K562 (cell line): ENCODE data around the gene CTNNBL1. TPM values are rescaled to one million over a fixed set of nuclear protein-coding genes. Genes with fewer than 3 reads are reported as not detected.

Experiments
- ATAC-seq: fragments of 200-7000 bp; cut with Tn5 transposase; 3 replicates; pipeline ENCODE4 v1.9.1; 2020; ENCODE audit warnings: moderate library complexity
- BruUV-seq: library from RNA; stranded (reverse); fragments of 400-500 nt; replicated peaks from 2 replicates; lab custom pipeline; 2021; lab: Mats Ljungman, UMichigan
- CTCF ChIA-PET: fragments of 300-600 bp; formaldehyde crosslinking; extraction: SDS; loops from one replicate; lab custom pipeline; 2021; ENCODE audit warnings: low intra/inter-chr PET ratio; lab: Yijun Ruan, JAX
- POLR2A ChIA-PET: fragments of 300-600, 350-650 bp; sonication (Branson Sonifier 250); formaldehyde crosslinking; extraction: SDS; loops from one replicate; lab custom pipeline; 2021; ENCODE audit warnings: antibody characterized with exemption, inconsistent platforms; lab: Yijun Ruan, JAX
- DNase-seq, 4 experiments: peaks; one replicate each; pipeline versions ENCODE4 v3.0.0 to v3.0.0-alpha.2; 2011 to 2018; ENCODE audit warnings: low spot score in 3 of 4, mixed read lengths in 3 of 4; ENCODE audit errors: extremely low read depth in 1 of 4
- FAIRE-seq: peaks from 2 replicates; lab custom pipeline; 2011; peaks lifted over from hg19 to GRCh38; lab: Jason Lieb, UNC
- H2AFZ ChIP-seq: 2 replicates; pipeline ENCODE4 v1.6.0; 2011; ENCODE audit warnings: low read depth, low read length, control low read depth, inconsistent platforms
- H3K27ac ChIP-seq: fragments of 200-600 bp; 3 replicates; pipeline ENCODE4 v1.8.0; 2011; ENCODE audit warnings: low read depth, mild to moderate bottlenecking, control low read depth, inconsistent platforms, low read length, moderate library complexity, mixed read lengths; ENCODE audit errors: extremely low read depth
- H3K27me3 ChIP-seq, 2 experiments: fragments of 300-600 bp in 1 of 2; 2 replicates in 1 of 2; 3 replicates in 1 of 2; pipeline versions ENCODE4 v1.6.0 to v1.8.0; 2011; ENCODE audit warnings: inconsistent platforms in 2 of 2, low read length in 2 of 2, mild to moderate bottlenecking in 1 of 2, mixed read lengths in 1 of 2, moderate library complexity in 1 of 2; ENCODE audit not compliant: control insufficient read depth in 2 of 2, insufficient read depth in 2 of 2
- H3K36me3 ChIP-seq: fragments of 300-600 bp; 3 replicates; pipeline ENCODE4 v1.8.0; 2011; ENCODE audit warnings: mild to moderate bottlenecking, low read length, inconsistent platforms; ENCODE audit not compliant: control insufficient read depth, insufficient read depth
- H3K4me1 ChIP-seq, 2 experiments: fragments of 200-600 bp in 1 of 2; replicated peaks in 1 of 2; 2 replicates in 1 of 2; 3 replicates in 1 of 2; pipeline versions ENCODE4 v1.5.1 to v1.8.0; 2011; ENCODE audit warnings: inconsistent platforms in 2 of 2, low read length in 2 of 2, mild to moderate bottlenecking in 1 of 2, mixed read lengths in 1 of 2, moderate library complexity in 1 of 2; ENCODE audit not compliant: control insufficient read depth in 2 of 2, insufficient read depth in 2 of 2
- H3K4me2 ChIP-seq: 2 replicates; pipeline ENCODE4 v1.6.1; 2011; ENCODE audit warnings: low read length, control low read depth, inconsistent platforms, mixed read lengths; ENCODE audit not compliant: insufficient read depth
- H3K4me3 ChIP-seq: fragments of 200-600 bp; sonication (generic), shearing (Covaris generic); 2 replicates; pipeline ENCODE4 v1.5.1; 2016; ENCODE audit warnings: control low read depth, inconsistent platforms
- H3K79me2 ChIP-seq: fragments of 200-600 bp; 3 replicates; pipeline ENCODE4 v1.8.0; 2011; ENCODE audit warnings: low read length, inconsistent platforms; ENCODE audit not compliant: control insufficient read depth, insufficient read depth
- H3K9ac ChIP-seq, 2 experiments: 2 replicates each; pipeline versions ENCODE4 v1.6.0 to v1.6.1; 2011; ENCODE audit warnings: low read depth in 2 of 2, low read length in 2 of 2, control low read depth in 1 of 2, inconsistent platforms in 1 of 2, mild to moderate bottlenecking in 1 of 2, mixed read lengths in 1 of 2; ENCODE audit not compliant: insufficient read depth in 1 of 2
- H3K9me1 ChIP-seq: one replicate; pipeline ENCODE4 v1.6.0; 2011; ENCODE audit warnings: inconsistent platforms, mild to moderate bottlenecking, low read length, moderate library complexity; ENCODE audit not compliant: control insufficient read depth, insufficient read depth
- H3K9me3 ChIP-seq: replicated peaks from 2 replicates; pipeline ENCODE4 v1.5.1; 2011; ENCODE audit warnings: low read depth, low read length, inconsistent platforms; ENCODE audit not compliant: control insufficient read depth, insufficient read depth
- H4K20me1 ChIP-seq: replicated peaks from 2 replicates; pipeline ENCODE4 v1.6.1; 2011; ENCODE audit warnings: low read length, inconsistent platforms, mixed read lengths; ENCODE audit not compliant: control insufficient read depth, insufficient read depth
- BRF2 ChIP-seq: IDR thresholded peaks from 3 replicates; pipeline ENCODE4 v1.6.1; 2011; ENCODE audit warnings: borderline replicate concordance, mild to moderate bottlenecking; ENCODE audit not compliant: insufficient read length, insufficient read depth
- CBX2 ChIP-seq: fragments of 200-600 bp; sonication (generic); IDR thresholded peaks from one replicate; pipeline ENCODE4 v1.6.1; 2012; ENCODE audit warnings: mild to moderate bottlenecking, low read length, inconsistent platforms; ENCODE audit not compliant: insufficient read depth, poor library complexity, severe bottlenecking
- CHD4 ChIP-seq: fragments of 200-600 bp; sonication (generic); IDR thresholded peaks from 3 replicates; pipeline ENCODE4 v1.6.1; 2012; ENCODE audit warnings: low read depth, mild to moderate bottlenecking, mixed read lengths, low read length, inconsistent platforms; ENCODE audit not compliant: insufficient read depth, insufficient replicate concordance, poor library complexity, severe bottlenecking
- ELF1 ChIP-seq: fragments of 200-800 bp; sonication (Bioruptor generic); IDR thresholded peaks from 2 replicates; pipeline ENCODE4 v1.6.1; 2016; ENCODE audit warnings: missing genetic modification characterization, missing compliant biosample characterization
- ELK3 ChIP-seq: fragments of 450-650 bp; formaldehyde crosslinking; IDR thresholded peaks from 2 replicates; pipeline ENCODE4 v1.4.0; 2020; ENCODE audit warnings: mild to moderate bottlenecking
- FOXA3 ChIP-seq, 2 experiments: fragments of 450-650 bp in 1 of 2; sonication (generic) in 1 of 2; formaldehyde crosslinking; IDR thresholded peaks in 1 of 2; conservative IDR thresholded peaks in 1 of 2; 2 replicates each; pipeline versions ENCODE4 v1.4.0 to v1.8.0; 2020 to 2022; ENCODE audit warnings: mild to moderate bottlenecking in 2 of 2, missing genetic modification reagents in 1 of 2
- MEIS2 ChIP-seq: fragments of 450-650 bp; IDR thresholded peaks from 2 replicates; pipeline ENCODE4 v1.6.1; 2014; ENCODE audit warnings: mild to moderate bottlenecking; ENCODE audit not compliant: partially characterized antibody
- MTA2 ChIP-seq: fragments of 450-650 bp; IDR thresholded peaks from 2 replicates; pipeline ENCODE4 v1.6.1; 2016; ENCODE audit warnings: low read depth
- OTX1 ChIP-seq: fragments of 450-650 bp; formaldehyde crosslinking; IDR thresholded peaks from 2 replicates; pipeline ENCODE4 v1.4.0; 2022; ENCODE audit warnings: mild to moderate bottlenecking
- PHB2 ChIP-seq: fragments of 450-650 bp; IDR thresholded peaks from 2 replicates; pipeline ENCODE4 v1.6.1; 2017; ENCODE audit warnings: low read depth
- POLR2A ChIP-seq: fragments of 450-650 bp; conservative IDR thresholded peaks from 2 replicates; pipeline ENCODE4 v1.6.1; 2016
- RBM17 ChIP-seq: fragments of 200-400 bp; formaldehyde crosslinking; IDR thresholded peaks from 2 replicates; pipeline ENCODE4 v1.6.1; 2017; ENCODE audit warnings: low read depth, mild to moderate bottlenecking, low read length, borderline replicate concordance
- RFX1 ChIP-seq: fragments of 450-650 bp; IDR thresholded peaks from 2 replicates; pipeline ENCODE4 v1.6.1; 2016; ENCODE audit warnings: mild to moderate bottlenecking, moderate library complexity
- RUNX1 ChIP-seq: sonication (generic); IDR thresholded peaks from 2 replicates; pipeline ENCODE4 v1.6.1; 2016; ENCODE audit warnings: antibody characterized with exemption, low read depth
- SIRT6 ChIP-seq: IDR thresholded peaks from one replicate; pipeline ENCODE4 v1.6.1; 2012; ENCODE audit warnings: low read depth, mild to moderate bottlenecking, control low read depth, inconsistent platforms, low read length, moderate library complexity
- TARDBP ChIP-seq: fragments of 450-650 bp; IDR thresholded peaks from 2 replicates; pipeline ENCODE4 v1.6.1; 2016
- TBP ChIP-seq: optimal IDR thresholded peaks from 2 replicates; pipeline ENCODE3; 2011; ENCODE audit warnings: low read depth, low read length, improper control_type of control experiment
- ZNF41 ChIP-seq: fragments of 250-450 bp; sonication (Bioruptor Pico); conservative IDR thresholded peaks from 2 replicates; pipeline ENCODE4 v1.4.0; 2020; ENCODE audit warnings: mild to moderate bottlenecking
- ZNF449 ChIP-seq: fragments of 250-450 bp; sonication (Bioruptor Pico); IDR thresholded peaks from 2 replicates; pipeline ENCODE4 v1.8.0; 2022; ENCODE audit warnings: moderate library complexity, mild to moderate bottlenecking, inconsistent platforms
- WGBS: fragments of 100-300 bp; shearing (Covaris generic); methylation state at CpG from one replicate; pipeline ENCODE4 v1.1.6; 2016; ENCODE audit warnings: low coverage, mixed read lengths; ENCODE audit not compliant: insufficient coverage; ENCODE audit errors: missing lambda C conversion rate; 5-methylcytosine and 5-hydroxymethylcytosine counted together
- in situ Hi-C: fragments of 300-500 bp; cut with MboI; formaldehyde crosslinking; loops from 4 replicates; pipeline ENCODE4 v1.15.0; 2018; ENCODE audit warnings: inconsistent platforms, mixed read lengths
- intact Hi-C: fragments of 100-400 bp; cut with micrococcal nuclease; formaldehyde crosslinking; loops from 2 replicates; pipeline ENCODE4 v1.14.2; 2022
- polyA plus RNA-seq, 8 experiments: library from polyadenylated mRNA; depleted of rRNA in 4 of 8; stranded (reverse) in 5 of 8; unstranded in 3 of 8; fragments of >200 nt; fragmentation: Nextera tagmentation in 2 of 8; fragmentation: Illumina TruSeq in 1 of 8; extraction: Ambion mirVana in 2 of 8; extraction: Trizol in 1 of 8; gene quantifications; 2 replicates each; pipeline versions ENCODE4 v1.2.1 to v1.2.3, GENCODE V29; 2011 to 2014; ENCODE audit warnings: inconsistent platforms in 1 of 8, missing spikeins in 1 of 8
- total RNA-seq, 7 experiments: library from RNA; depleted of rRNA in 6 of 7; stranded (reverse); fragments of >200 nt in 6 of 7; fragmentation: Illumina TruSeq in 2 of 7; extraction: Trizol in 2 of 7; gene quantifications; 2 replicates each; pipeline versions ENCODE4 v1.2.1 to v1.2.3, GENCODE V29; 2011 to 2021; ENCODE audit warnings: low replicate concordance in 1 of 7

CTNNBL1 gene
- total and polyA plus RNA-seq, 9 of the 15 experiments (the other 6 are each of a cell fraction or from before 2014, with no cell fraction given), result 32.4 to 85.6 (median 43.6) TPM

GRCh38 chr20:37797669-37798175 is 103.9 kb downstream of the CTNNBL1 start:
- ATAC-seq, result no peak
- ChIA-PET CTCF (no interaction called here), POLR2A (no interaction called here)
- H2AFZ ChIP-seq, result no peak overlapping the region
- in situ Hi-C loops, result no loop called here
- H3K4me1 ChIP-seq, result no peaks in the 10 kb centered on the region
- H3K9ac ChIP-seq, result no peak overlapping the region
- no peak overlapping the region for H3K4me3 ChIP-seq
- H3K36me3 ChIP-seq, result peaks cover under 1% of the 10 kb centered on the region; the same call in 1 of the 3 replicates
- FAIRE-seq, result no peak
- no peaks in the 10 kb centered on the region for H3K9me3 ChIP-seq
- no peak overlapping the region for H3K4me2 ChIP-seq
- no peaks in the 10 kb centered on the region for H3K27me3 ChIP-seq
- intact Hi-C loops, result no loop called here
- 71% methylated on average over 4 of the region's 4 CpGs for WGBS
- no peaks in the 10 kb centered on the region for H3K79me2 ChIP-seq
- no peak for DNase-seq
- H3K27ac ChIP-seq, result no peak overlapping the region
- no peaks in the 10 kb centered on the region for H3K9me1 ChIP-seq
- no peaks in the 10 kb centered on the region for H4K20me1 ChIP-seq
- no TSS peak for BruUV-seq
- TF ChIP-seq OTX1 (CRISPR knock-in tag) (no peak), CHD4 (no peak), MEIS2 (no peak), TARDBP (no peak), ZNF449 (CRISPR knock-in tag) (no peak), ZNF41 (CRISPR knock-in tag) (no peak), RBM17 (no peak), CBX2 (no peak), RFX1 (no peak), PHB2 (no peak), TBP (no peak), ELF1 (tag) (no peak), ELK3 (CRISPR knock-in tag) (no peak), SIRT6 (no peak), MTA2 (no peak), BRF2 (no peak), FOXA3 (CRISPR knock-in tag; conservative IDR thresholded peaks at IDR 0.05 in 1 of 2, IDR thresholded peaks at IDR 0.05 in 1 of 2) (no peak), POLR2A (no peak), RUNX1 (no peak)
